HG03521 (cell line): ENCODE measurements around the gene OR6J1.
A peak's percentile ranks its signal among the peaks of the same experiment; 100 is the strongest.
"Not testable (repeated sequence)": the region's sequence is repeated elsewhere in the genome, so short reads cannot be mapped to it uniquely, and the experiment has no call there.

Source experiments
- ATAC-seq: cut with Tn5 transposase; IDR thresholded peaks from one replicate; pipeline ENCODE4 v1.9.1; 2021; ENCODE audit warnings: mild to moderate bottlenecking, moderate library complexity; ENCODE audit not compliant: unreplicated experiment

Gene OR6J1

DNA sequence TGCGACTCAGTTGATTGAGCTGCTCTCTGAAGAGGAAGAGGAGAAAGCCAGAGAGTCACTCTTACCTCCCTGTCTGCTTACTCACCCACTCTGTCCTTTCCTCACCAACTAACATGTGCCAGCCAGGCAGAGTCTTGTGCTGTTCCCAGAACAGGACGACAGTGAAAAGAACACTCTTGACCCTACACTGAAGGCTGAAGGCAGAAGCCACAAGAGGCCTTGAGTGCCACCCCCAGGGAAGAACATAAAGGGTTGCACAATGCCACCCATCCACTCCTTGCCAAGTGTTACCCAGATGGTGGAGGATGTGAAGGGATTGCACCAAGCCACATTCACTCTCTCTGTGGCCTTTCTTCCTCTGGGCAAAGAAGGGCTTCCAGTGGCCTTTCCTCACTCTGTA lies 33.2 kb downstream of the OR6J1 start:
- no peak for ATAC-seq

DNA sequence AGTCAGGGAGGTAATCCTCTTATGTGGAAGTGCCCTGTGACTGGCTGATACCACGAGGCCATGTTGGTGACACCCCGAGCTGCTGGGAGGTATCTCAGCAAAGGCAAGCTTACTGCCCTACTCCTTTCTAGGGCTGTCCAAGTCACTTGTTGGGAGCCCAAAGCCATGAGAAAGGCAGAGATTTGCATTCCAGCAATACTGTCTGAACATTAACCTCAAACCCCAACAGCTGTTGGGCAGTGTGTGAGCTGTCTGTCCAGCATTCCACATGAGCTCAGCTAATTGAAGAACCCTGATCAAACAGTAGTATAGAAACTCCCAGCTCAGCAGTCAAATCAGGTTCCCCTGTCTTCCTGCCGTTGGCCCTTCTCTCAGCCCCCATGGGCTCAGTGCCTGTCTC lies 36.9 kb downstream of the OR6J1 start:
- no peak for ATAC-seq

DNA sequence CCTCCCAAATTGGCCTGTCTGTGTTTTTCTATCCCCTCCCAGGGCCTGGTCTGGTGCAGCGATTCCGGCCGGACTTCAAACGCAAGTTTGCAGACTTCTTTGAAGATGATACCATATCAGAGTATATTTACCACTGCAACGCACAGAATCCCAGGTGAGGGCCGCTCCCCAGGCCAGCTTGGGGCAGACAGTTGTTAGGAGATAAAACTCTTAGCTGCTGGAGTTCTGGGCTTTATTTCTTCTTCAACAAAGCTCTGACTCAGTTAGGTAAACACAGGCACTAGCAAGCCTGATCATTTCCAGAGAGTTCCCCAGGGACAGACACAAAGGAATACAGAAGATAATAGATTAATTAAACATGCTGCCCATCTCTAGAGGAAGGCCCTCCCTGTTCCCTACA lies 37.8 kb downstream of the OR6J1 start:
- no peak for ATAC-seq

DNA sequence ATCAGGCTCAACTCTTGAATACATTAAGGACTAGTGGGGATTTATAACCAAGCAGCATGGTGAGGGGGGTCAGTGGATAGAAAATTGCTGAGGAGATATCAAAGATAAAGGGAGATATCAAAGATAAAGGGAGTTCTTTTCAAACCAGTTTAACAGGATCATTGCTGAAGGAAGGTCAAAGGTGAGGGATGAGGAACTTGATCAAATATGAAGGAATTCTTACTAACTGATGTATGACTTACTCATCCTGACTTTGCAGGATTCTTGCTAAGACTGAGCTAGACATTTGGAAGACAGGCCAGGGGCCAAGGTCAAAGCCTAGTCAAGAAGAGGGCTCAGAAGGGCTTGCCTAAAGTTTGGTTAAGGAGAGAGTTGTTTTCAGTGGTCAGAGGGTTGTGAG lies 41.3 kb downstream of the OR6J1 start:
- ATAC-seq, result no peak

DNA sequence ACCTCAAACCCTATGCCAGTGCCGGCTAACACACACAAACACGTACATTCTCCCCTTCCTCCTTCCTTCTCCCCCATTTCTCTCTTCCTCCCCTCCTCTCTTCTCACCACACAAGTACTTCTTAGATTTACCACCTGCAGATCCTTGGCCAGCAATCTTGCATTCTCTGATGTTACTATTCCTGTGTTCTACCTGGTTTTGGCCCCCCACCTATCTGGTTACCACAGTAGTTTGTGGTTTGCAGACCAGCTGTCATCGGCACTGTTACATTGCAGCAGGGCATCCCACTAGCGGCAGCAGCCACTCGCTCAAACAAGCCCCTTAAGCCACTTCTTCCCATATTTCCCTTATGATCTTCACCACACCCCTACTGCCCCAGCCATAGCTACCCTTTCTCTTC lies 42.2 kb downstream of the OR6J1 start:
- no peak for ATAC-seq

DNA sequence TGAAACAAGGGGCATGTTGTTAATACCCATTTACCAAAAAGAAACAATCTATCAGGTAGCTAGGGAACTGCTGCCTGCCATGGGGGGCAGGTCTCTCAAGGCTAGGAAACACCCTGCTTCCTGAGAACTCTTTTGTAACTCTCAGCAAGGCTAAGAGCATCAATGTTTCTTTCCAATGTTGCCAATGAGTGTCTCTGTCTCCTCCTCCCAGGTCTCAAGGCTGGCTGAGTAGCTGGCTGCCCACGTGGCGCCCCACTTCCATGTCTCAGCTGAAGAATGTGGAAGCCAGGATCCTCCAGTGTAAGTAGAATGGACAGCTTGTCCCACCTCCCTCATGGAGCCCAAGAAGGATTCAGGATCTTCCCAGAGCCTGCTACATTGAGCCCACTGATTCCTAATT lies 42.7 kb downstream of the OR6J1 start:
- ATAC-seq, result no peak

DNA sequence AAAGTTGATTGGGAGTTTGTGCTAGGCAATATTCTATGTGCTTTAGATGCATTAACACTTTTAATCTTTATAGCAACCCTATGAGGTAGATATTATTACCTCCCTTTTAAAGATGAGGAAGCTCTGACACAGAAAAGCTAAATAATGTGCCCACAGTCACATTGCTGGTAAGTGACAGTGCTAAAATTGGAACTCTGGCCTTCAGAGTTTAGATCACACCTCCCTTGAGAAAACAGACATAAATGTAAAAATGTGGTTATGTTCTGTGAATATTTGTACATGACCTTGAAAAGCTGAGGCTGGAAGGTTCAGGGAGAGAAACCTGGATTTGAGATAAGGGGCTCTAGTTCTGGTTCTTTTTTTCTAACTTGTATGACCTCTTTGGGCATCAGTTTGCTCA lies 44.1 kb downstream of the OR6J1 start:
- no peak for ATAC-seq

DNA sequence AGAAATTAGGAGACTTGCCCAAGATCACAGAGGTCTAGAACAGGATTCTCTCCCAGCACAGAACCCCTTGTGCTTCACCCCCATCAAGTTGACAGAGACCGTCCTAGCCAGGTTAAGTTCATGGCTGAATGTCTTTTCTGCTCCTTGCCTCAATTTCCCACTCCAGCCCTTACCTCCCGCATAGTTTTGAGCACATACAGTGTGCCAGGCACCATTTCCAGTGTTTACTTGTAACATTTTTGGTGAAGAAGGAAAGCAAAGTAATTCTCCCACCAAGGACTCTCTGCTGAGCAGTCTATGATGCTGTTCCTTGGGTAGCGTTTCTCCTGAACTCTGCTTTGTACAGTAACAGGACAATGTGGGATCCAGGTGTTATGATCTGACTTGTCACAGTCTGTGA lies 44.8 kb downstream of the OR6J1 start:
- no peak for ATAC-seq

DNA sequence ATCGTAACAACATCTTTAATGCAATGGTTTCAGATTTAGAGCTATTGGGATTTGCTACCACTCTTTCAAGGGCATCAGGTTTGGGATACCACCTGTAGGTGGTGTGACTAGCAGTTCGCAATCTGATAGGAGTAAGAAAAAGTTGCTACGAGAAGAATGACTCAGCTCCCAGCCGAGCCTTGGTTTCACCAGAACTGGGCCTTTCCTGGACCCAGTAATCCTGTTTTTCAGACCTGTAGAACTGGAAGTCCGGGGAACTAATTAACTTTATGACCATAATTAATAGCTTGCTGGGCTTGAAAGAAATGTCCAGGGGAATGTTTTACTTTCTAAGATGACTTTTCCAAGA lies 45.3 kb downstream of the OR6J1 start:
- no peak for ATAC-seq

DNA sequence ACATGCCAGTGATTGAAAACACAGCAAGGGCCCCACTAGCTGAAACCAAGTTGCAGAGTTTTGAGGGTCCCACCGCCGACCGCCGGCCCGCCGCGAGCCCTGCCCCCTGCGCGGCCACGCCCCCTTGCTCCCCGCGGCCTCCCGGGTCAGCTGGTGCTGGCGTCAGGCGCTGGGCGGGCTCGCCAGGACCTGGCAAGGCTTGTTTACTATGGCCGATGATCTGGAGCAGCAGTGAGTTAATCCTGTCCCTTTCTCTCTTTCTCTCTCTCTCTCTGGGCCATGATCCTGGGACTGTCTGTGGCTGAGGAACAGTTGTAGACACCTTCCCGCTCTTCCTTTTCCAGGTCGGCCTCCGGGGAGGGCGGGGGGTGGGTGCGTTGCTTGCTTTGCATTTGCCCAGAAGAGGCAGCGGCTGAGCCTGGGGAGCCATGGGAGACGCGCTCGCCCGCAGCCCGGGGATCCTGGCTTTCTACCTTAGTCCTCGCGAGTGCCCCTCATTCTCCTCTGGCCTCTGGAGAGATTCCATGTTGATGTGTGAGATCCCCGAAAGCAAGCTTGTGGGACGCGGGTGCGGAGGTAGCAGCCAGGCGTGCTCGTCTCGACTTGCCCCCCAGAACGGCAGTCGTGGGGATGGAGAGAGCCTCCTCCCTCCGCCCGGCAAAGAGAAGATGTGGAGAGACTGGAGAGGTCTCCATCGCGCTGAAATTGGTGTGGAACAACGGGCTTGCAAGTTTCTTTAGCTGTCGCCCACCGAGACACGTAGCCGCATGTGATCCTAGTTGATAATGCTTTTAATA lies 45.9 kb downstream of the OR6J1 start, which contains the start of gene ABHD4:
ABHD4 (plus strand) TSS at position 202 of the 797 bp plus-strand sequence; CDS start at position 209, 7 bp downstream.
- peak; percentile 81 for ATAC-seq

DNA sequence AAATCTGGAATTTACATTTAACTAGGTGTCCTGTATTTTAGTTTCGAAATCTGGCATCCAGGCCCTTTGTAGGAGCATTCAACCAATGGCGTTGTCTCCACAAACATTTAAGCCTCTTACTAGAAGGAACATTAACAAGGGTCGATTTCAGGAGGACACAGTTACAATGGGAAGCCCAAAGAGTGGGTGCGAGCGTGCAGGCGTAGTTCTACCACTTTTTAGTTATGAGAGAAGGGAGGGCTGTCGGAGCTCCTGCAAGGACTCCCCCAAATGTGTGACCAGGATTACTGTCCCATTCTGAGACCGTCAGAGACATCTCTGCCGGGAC lies 46.4 kb downstream of the OR6J1 start:
- ATAC-seq, result no peak

DNA sequence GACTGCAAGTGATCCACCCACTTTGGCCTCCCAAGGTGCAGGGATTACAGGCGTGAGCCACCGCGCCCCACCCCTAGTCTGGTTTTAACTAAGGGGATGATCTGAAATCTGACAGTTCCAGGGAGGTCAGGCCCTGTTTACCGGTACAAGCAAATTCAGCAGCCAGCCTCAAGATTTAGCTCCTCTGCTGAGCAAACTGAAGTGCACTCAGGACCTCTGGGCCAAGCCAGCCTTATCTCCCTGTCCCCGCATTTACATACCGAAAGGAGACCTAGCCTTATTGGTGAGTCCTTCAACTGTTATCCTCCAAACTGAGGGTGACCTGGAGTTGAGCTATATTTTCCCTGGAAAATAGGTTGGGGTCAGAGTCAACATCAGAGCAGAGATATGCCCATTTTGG lies 46.9 kb downstream of the OR6J1 start:
- ATAC-seq, result no peak

DNA sequence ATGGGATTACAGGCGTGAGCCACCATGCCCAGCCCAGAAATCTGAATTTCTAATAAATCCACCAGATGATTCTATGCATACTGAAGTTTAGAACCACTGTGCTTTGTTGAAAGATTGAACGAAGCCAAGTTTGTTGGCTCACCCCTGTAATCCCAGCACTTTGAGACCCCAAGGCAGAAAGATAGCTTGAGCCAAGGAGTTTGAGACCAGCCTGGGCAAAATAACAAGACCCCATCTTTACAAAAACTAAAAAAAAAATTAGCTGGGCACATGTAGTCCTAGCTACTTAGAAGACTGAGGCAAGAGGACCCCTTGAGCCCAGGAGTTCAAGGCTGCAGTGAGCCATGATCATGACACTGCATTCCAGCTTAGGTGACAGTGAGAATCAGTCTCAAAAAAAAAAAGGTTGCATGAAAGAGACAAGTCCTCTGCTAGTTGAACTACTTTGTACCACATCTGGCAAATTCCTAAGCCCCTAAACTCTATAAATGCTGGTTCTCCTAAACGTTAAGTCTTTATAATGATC lies 47.7 kb downstream of the OR6J1 start:
- ATAC-seq, result no peak

DNA sequence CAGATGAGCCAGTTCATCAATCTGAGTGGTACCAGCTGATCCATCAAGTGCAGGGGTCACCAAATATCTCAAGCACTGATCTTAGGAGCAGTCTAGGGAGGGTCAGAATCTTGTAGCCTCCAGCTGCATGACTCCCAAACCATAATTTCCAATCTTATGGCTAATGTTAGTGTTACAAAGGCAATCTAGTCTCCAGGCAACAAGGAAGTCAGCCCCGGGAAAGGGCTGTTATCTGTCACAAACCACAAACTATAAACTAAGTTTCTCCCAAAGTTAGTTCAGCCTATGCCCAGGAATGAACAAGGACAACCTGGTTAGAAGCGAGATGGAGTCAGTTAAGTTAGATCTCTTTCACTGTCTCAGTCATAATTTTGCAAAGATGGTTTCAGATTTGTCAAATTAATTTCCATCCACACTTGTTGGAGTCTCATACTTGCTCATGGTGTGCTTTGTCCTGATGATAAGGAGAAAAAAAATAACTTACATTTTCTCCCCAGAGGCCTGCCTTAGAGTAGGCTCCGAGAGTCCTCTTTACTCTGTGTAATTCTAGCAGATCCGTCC lies 49.9 kb downstream of the OR6J1 start:
- ATAC-seq, result no peak

DNA sequence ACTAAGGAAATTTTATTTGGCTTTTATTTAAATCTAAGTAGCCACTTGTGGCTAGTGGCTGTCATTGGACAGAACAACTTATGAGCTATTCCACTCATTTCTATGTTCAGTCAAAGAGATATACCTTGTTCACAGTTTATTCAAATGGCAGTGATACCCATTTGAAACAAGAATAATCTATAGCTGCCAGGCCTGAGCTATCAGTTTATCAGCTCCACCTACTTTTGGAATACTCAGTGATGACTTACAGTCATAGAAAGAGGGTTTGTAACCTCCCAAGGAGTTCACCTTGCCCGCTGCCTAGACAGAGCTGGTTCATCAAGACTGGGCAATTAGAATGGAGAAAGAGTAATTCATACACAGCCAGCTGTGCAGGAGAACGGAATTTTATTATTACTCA lies 50.6 kb downstream of the OR6J1 start:
- no peak for ATAC-seq

DNA sequence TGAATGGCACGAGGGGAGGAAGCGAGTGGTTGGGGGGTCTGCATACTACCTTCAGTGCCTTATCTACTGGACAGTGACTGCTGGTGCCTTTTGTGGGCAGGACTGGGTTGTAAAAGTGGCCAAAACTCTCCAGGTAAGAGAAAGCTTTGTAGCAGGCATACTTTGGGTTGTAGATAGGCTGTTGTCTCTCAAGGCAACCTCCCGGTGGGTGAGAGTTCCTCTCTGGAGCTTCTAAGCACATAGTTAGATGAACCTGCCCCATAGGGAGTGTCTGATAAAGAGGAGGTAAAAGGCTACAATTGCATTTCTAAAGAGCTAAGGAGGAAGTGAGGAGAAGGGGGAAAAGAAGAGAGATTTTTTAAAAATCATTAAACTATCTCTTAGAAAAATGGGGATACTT lies 51.0 kb downstream of the OR6J1 start:
- ATAC-seq, result no peak

DNA sequence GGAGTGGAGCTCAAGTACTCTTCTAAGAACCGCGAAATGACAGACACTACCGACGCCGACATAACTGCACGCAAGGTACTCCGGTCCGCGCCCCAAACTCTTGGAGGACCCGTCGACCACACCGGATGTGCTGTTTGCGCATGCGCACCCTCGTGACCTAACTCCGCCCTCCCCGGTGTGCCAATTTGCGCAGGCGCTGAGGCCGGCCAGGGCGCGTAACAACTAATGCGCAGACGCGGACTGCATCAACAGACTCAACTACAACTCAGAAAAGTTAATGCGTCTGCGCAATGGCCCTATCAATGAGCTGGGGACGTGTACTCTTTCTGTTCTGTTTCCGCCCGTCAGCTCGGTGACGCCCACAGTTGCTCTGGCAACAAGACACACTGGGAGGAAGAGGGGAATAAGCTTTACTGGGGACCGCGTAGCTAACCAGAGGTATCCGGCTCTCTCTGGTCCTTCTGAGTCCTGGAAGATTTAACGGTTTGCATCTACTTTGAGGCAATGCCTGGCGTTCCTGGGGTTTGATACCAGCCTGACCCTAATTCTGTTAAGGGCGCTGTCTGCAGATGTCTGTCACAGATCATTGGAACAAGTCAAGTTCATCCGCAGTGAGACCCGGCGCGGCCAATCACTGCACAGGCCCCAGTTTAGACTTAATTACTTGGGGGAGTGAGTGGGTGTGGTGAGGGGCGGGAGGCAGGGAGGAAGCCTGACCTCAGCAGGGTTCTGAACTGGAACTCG lies 54.9 kb downstream of the OR6J1 start, which contains the start of gene DAD1:
DAD1 (minus strand) TSS at position 129 of the 744 bp plus-strand sequence; CDS start at position 62, 67 bp downstream.
- peak; percentile 91 for ATAC-seq

DNA sequence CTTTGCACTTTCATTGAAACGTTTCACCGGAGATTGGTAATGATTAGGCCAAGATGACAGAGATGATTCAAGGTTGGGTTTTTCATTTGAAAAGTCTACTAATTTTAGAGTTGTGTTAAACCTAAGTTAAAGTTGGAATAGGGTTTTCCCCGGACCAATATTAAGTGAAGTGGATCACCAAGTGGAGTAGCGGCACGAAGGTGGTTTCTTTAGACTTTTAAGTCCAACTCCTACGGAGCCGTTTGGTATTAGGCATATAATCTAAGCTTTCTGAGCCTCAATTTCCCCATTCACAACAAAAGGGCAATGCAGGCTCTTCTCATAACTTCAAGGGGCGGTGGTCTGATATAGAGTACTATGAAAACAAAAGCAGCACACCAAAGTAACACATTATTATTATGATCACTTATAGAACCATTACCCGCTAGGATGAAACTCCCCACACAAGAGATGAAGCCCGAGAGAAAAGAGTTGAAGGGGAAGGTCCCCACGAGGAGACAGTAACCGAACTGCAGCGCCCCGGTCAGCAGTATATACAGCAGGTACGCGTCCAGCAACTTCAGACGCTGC lies 55.5 kb downstream of the OR6J1 start:
- ATAC-seq, result no peak

DNA sequence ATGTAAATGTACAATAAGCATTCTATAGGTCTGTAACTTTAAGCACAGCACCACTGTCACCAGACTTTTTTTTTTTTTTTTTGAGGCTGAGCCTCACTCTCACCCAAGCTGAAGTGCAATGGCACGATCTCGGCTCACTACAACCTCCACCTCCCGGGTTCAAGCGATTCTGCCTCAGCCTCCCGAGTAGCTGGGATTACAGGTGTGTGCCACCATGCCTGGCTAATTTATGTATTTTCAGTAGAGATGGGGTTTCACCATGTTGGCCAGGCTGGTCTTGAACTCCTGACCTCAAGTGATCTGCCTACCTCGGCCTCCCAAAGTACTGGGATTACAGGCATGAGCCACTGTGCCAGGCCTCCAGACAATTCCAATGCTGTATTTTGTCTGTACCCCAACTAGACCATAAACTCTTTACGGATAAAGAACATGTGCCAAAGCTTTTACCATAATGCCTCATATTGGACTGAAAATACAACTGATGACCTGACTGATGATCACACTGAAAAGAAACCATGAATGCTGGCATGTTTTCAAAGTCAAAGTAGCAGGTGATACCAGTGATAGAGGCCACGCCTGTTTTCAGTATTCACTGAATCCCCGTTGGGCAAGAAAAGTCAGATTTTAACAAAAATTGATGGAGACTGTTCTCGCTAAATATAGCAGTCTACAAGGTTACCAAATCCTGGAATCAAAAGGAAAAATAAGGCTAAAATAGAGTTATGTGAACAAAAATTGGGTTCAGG lies 56.3 kb downstream of the OR6J1 start:
- ATAC-seq, result not testable (repeated sequence)

DNA sequence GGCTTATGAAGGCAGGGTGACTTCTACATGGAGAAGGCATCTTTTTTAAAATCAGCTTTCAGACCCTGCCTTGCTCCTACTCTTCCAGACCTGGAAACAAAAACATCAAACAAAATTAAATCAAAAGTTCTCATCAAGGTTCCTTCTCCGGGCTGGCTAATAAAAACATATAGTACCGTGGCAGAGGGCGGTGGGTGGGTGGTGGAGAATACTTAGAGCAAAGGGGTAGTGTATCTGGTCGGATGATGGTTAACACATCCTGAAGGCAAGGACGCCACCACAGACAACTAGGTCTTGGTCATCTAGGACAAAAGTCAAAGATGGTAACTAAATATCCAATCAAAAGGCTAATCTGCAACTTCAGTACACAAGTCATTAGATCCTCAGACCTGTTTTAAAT lies 56.9 kb downstream of the OR6J1 start:
- no peak for ATAC-seq

DNA sequence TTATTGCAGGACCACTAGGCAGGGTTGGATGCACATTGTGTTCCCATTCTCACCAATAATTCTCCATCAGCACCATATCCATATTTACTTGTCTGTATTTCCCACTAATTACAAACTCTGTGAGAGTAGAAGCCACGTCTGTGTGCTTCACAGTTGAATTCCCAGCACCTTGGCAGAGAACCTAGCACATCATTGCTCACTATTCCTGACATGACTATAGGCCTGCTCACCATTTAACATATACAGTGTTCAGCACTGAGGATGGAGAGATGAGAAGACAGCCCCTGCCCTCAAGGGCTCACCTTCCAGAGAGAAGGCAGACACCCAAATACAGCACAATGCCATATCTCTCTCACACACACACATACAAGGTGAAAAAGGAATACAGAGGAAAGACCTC lies 60.2 kb downstream of the OR6J1 start:
- ATAC-seq, result no peak
